ENCODE results near the gene EXOSC3.
A peak's percentile ranks its signal among the peaks of the same experiment; 100 is the strongest.
"Not testable (repeated sequence)": the region's sequence is repeated elsewhere in the genome, so short reads cannot be mapped to it uniquely, and the experiment has no call there.

Gene EXOSC3

DNA sequence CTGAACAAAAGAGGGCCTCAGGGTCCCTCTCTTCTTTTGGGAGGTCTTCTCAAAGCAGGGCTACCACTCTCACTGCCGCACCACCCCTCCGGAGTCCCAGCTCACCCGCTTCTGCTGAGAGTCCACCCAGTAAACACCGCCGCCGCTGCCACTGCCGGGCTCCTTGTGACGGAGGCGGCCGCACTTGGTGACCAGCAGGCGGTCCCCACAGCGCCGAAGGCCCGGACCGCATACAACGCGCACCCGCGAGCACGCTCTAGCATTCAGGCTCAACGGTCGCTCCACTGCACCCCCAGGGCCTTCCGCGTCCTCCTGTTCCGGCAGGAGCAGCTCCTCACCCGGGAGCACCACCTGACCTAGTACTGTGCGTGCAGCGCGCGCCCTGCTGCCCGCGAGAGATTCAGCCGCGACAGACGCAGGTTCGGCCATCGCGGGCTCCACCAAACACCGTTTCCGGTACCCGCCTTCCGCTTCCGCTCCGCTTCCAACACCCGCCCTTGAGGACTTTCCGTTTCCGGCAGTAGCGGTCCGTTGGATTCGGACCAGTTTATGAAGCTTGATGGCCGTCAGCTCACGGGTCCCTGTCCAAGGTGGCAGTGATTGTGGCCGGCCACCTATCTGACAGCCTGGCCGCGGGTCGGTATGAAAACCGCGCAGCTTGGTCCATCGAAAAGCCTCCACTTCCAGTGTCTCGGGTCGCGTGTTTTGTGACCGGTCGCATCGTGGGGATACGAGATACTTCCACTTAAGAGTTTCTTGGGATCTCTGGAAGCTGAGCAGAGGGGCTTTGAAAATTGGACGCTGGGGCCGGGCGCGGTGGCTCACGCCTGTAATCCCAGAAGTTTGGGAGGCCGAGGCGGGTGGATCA, at the start of gene EXOSC3:
Gene EXOSC3, minus strand, starts transcription at position 449 of the 868 bp plus-strand sequence. Its CDS starts 20 bp downstream, at position 429.
- peak; percentile 37 to 93 (median 82) for DNase-seq

DNA sequence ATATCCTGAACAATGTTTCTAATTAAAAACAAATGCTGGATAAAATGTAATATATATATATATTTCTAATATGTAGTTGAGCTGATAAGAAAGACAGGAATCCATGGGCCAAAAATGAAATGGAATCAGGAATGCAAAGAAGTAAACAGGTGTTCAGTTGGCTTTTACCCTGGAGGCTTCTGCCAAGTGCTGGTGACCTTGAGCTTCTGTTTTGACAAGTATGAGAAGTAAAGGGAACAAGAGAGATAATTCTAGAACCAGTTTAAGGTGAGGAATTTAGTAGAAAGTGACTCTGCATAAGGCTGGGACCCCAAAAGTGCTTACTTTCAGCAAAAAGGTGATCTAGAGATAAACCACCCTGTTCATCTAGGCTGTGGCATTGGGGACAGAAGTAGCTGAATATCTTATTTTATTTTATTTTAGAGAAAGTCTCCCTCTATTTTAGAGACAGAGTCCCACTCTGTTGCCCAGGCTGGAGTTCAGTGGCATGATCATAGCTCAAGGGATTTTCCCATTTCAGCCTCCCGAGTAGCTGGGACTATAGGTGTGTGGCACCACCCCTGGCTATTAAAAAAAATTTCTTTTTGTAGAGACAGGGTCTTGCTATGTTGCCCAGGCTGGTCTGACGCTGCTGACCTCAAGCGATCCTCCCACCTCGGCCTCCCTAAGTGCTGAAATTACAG, 42.8 kb upstream of the EXOSC3 start:
- DNase-seq = no peak

DNA sequence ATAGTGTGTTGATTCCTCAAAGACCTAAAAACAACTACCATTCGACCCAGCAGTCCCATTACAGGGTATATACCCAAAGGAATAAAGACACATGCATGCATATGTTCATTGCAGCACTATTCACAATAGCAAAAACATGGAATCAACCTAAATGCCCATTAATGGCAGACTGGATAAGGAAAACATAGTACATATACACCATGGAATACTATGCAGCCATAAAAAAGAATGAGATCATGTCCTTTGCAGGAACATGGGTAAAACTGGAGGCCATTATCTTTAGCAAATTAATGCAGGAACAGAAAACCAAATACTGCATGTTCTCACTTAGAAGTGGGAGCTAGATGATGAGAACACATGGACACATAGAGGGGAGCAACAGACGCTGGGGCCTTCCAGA, 40.3 kb upstream of the EXOSC3 start:
- not testable (repeated sequence) for DNase-seq

DNA sequence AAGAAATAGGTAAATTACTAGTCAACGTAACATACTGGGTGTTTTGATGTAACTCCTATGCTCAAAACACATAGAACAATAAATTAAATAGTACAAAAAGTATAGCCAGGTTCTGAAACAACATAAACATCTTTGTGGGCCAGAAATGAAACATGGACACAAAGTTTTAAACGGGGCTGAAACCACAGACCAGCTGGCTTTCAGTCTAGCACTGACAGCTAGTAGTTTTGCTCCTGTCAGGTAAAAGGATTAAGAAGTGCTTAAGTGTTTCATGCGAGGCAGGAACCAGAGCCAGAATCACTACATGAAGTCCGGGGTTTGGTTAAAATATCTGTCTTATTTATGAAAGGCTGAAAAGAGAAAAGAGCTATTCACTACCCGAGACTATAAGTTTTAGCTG, 35.3 kb upstream of the EXOSC3 start:
- DNase-seq = no peak

- no peak for DNase-seq
These were observed 34.0 kb upstream of the EXOSC3 start for GRCh38 chr9:37818849-37819248.

DNA sequence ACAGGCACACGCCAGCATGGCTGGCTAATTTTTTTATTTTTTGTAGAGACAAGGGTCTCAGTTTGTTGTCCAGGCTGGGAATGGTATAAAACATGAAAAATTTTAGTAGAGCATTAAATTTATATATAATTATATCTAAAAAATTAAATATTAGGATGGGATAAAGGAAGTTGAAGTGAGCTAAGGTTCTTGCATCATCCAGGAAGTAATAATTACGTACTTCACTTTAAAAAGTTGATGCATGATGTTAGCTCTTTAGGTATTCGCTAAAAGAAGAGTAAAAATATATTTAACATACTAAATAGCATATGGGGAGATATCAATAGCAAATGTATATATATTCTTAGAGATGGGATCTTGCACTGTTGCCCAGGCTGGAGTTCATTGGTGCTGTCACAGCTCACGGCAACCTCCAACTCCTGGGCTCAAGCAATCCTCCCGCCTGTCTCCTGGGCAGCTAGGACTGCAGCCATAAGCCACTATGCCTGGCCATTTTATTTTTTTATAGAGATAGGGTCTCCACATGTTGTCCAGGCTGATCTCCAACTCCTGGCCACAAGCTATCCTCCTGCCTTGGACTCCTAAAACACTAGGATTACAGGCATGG, 28.0 kb upstream of the EXOSC3 start:
- no peak for DNase-seq

- no peak for DNase-seq
These were observed 27.1 kb upstream of the EXOSC3 start for GRCh38 chr9:37811906-37812476.

GRCh38 chr9:37809676-37810075, 24.8 kb upstream of the EXOSC3 start:
- DNase-seq = not testable (repeated sequence)

- DNase-seq = no peak
These were observed 21.4 kb upstream of the EXOSC3 start for GRCh38 chr9:37806271-37806670.

DNA sequence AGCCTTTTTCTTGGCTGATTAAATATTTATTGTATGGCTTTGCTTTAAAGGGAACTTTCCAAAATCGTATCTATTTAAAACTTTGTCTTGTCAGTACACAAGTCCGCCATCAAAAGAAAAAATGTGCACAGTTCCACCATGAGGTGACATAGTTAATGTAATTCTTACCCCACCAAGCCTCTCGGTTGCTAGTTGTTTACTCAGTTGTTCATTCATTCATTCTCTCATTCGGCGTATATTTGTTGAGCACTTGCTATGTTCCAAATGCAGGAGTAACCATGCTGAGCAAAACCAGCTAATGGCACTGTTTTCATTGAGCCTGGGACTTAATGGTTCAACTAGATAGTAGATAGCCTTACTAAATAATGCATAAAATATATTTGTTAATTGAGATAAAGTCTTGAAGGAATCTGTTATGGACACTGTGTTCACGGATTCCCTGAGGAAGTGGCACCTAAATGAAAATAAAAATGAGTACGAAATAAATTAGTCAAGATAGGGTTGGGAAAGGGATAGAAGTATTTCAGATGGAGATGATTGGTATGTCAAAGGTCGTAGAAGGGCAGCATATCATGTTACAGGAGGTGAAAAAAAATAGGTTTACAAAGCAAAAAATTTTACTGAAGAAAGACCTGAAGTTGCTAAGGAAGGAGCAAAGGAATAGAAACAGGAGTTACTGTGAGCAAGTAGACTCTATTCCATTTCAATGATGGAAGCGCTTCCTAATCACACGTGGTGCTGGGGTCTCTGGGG, 17.3 kb upstream of the EXOSC3 start:
- no peak for DNase-seq

- peak in 6 of 56 donors; percentile 3 to 46 (median 23) for DNase-seq
These were observed 16.5 kb upstream of the EXOSC3 start for GRCh38 chr9:37801287-37801850.

DNA sequence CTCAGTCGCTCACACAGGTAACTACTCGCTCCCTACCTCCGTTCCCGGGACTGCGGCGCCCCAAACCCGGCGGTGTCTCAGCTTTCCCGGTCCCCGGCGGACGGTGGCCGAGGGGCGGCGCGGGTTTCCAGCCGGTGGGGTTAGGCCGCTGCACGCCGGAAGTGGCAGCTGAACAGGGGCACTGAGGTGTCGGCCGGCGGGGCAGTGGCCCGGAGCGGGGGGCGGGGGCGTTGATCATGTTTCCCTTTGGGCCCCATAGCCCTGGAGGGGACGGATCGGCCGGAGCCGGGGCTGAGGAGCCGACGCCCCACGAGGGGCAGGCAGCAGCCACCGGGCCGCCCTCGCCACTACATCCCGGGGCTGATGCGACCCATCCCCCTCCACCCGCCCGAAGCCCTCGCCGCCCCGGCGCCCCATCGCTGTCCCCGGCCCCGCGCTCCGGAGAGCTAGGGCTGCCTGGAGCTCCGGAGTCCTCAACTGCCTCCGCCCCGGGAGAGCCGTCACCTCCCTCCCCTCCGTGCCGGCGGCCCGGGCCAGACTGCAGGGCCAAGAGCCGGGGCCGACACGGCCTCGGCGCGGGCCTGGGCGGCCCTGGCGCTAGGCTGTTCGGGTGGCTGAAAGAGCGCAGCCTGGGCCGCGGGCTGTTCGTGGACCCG, 15.9 kb upstream of the EXOSC3 start, which contains the start of gene DCAF10:
Gene DCAF10, plus strand, starts transcription at position 167 of the 656 bp plus-strand sequence. Its CDS starts 70 bp downstream, at position 237.
- peak in 54 of 56 donors; percentile 39 to 91 (median 78) for DNase-seq

GRCh38 chr9:37798677-37799076, 13.8 kb upstream of the EXOSC3 start:
- DNase-seq = no peak

DNA sequence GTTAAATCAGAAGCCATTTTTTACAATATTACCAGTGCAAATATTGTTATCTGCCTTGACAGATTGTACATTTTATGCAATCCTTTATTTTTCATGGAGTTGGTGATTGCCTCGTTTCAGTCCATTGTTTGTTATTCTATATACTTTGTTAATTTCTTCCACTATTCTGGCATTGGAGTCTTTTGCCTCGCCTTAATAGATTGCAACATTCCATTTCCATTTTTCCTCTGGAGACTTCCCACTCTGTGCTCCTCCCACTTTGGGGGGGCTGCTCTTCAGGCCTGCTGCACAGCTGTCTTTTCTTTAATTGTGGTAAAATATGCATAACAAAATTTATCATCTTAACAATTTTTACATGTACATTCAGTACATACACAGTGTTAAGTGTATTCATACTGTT, 11.4 kb upstream of the EXOSC3 start:
- no peak for DNase-seq

GRCh38 chr9:37792122-37792521, 7.3 kb upstream of the EXOSC3 start:
- no peak for DNase-seq

- DNase-seq = no peak
These were observed 5.2 kb upstream of the EXOSC3 start for GRCh38 chr9:37790096-37790495.

DNA sequence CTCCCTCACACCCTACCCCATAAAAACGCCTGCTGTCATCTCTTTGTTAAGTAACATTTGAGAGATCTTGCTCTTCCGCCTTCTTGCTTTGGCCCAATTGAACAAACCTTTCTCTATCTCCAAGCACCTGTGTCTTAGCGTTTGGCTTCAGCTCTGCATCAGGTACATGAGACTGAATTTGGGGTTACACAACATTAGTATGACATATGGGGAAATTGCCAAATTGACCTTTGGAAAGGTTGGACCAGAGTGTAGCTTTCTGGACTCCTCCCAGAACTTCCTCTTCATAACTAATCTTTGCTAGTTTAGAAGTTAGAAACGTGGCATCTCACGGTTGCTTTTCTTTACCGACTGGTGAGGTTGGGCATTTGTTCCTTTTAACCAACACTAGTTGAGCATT, 3.5 kb upstream of the EXOSC3 start:
- DNase-seq = no peak

- DNase-seq = no peak
These were observed 2.2 kb upstream of the EXOSC3 start for GRCh38 chr9:37787059-37787458.

GRCh38 chr9:37784291-37784615, 611 bp downstream of the EXOSC3 start:
- no peak for DNase-seq

DNA sequence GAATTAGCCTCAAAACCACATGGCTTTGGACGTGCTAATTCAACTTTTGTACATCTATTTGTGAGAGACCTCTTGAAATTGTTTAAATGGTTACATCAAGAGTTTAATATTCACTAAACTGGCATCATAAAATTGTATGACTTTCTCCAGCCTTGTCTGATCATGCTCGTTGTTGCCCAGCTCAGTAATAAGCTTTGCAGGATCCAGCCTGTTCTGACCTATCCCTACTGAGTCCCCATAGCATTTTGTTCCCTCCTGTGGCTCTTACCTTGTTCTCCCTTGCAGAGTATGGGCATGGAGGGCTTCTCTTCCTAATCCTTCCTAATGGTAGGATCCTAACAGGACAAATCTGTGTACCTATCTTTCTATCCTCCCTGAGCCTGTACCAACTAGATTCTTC, 6.3 kb downstream of the EXOSC3 start:
- DNase-seq = no peak
